ENCODE measurements around the gene PNMA6E. TPM values are rescaled to one million over a fixed set of nuclear protein-coding genes. Genes with fewer than 3 reads are reported as not detected.

Gene PNMA6E
- total RNA-seq, 1 experiment from 2014 or later: not detected

- Mint-ChIP-seq H3K36me3 (ENCODE audit: insufficient read depth, unreplicated experiment) (no peaks in the 10 kb centered on the region), H3K4me1 (ENCODE audit: low read depth, unreplicated experiment) (no peaks in the 10 kb centered on the region), H3K27ac (ENCODE audit: unreplicated experiment) (no peak overlapping the region), H3K4me3 (ENCODE audit: unreplicated experiment) (no peak overlapping the region), H3K9me3 (ENCODE audit: unreplicated experiment) (no peaks in the 10 kb centered on the region), H3K27me3 (ENCODE audit: insufficient read depth, unreplicated experiment) (no peaks in the 10 kb centered on the region)
- no peak for TF ChIP-seq CTCF (IDR thresholded peaks at IDR 0.05; ENCODE audit: insufficient read depth in 1 of 2, low read depth in 1 of 2, low read length in 1 of 2, severe bottlenecking in 1 of 2, unreplicated experiment in 1 of 2)
- intact Hi-C loops (cut with micrococcal nuclease; ENCODE audit: unreplicated experiment): no loop called here
- H3K4me3 ChIP-seq (ENCODE audit: low read depth, low read length): no peak overlapping the region
- DNase-seq: no peak
- H3K4me1 ChIP-seq: no peaks in the 10 kb centered on the region
- POLR2A ChIA-PET: no interaction called here
- H3K9me3 ChIP-seq: no peaks in the 10 kb centered on the region
- no peaks in the 10 kb centered on the region for H3K27me3 ChIP-seq (replicated peaks; ENCODE audit: control insufficient read depth, insufficient read depth, low read length)
- no peaks in the 10 kb centered on the region for H3K36me3 ChIP-seq (ENCODE audit: control insufficient read depth, insufficient read depth, low read length)
- no TSS peak for BruUV-seq (replicated peaks)
- CTCF ChIA-PET: interaction anchor here (0.6 kb wide), 1 partner anchor 389 kb away, joined by 3 read pairs; no protein-coding TSS in a partner anchor
Measured at GRCh38 chrX:153348421-153348820, 52.7 kb downstream of the PNMA6E start.

DNA sequence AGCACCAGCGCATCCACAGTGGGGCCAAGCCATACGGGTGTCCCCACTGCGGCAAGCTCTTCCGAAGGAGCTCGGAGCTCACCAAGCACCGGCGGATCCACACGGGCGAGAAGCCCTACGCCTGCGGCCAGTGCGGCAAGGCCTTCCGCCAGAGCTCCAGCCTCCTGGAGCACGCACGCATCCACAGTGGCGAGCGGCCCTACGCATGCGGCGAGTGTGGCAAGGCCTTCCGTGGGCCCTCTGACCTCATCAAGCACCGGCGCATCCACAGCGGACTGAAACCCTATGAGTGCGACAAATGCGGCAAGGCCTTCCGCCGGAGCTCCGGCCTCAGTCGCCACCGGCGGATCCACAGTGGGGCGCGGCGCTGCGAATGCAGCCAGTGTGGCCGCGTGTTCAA lies 53.6 kb downstream of the PNMA6E start:
- no peaks in the 10 kb centered on the region for H3K27me3 ChIP-seq (replicated peaks; ENCODE audit: control insufficient read depth, insufficient read depth, low read length)
- no peaks in the 10 kb centered on the region for H3K36me3 ChIP-seq (ENCODE audit: control insufficient read depth, insufficient read depth, low read length)
- intact Hi-C loops (cut with micrococcal nuclease; ENCODE audit: unreplicated experiment): no loop called here
- H3K4me3 Mint-ChIP-seq (ENCODE audit: unreplicated experiment): no peak overlapping the region
- H3K4me1 Mint-ChIP-seq (ENCODE audit: low read depth, unreplicated experiment): no peaks in the 10 kb centered on the region
- H3K36me3 Mint-ChIP-seq (ENCODE audit: insufficient read depth, unreplicated experiment): no peaks in the 10 kb centered on the region
- no peak for DNase-seq
- no peak overlapping the region for H3K27ac Mint-ChIP-seq (ENCODE audit: unreplicated experiment)
- ChIA-PET POLR2A (no interaction called here), CTCF (no interaction called here)
- H3K9me3 ChIP-seq: no peaks in the 10 kb centered on the region
- TF ChIP-seq CTCF (IDR thresholded peaks at IDR 0.05; ENCODE audit: insufficient read depth in 1 of 2, low read depth in 1 of 2, low read length in 1 of 2, severe bottlenecking in 1 of 2, unreplicated experiment in 1 of 2): no peak
- no TSS peak for BruUV-seq (replicated peaks)
- H3K27me3 Mint-ChIP-seq (ENCODE audit: insufficient read depth, unreplicated experiment): no peaks in the 10 kb centered on the region
- no peak overlapping the region for H3K4me3 ChIP-seq (ENCODE audit: low read depth, low read length)
- H3K4me1 ChIP-seq: no peaks in the 10 kb centered on the region
- no peaks in the 10 kb centered on the region for H3K9me3 Mint-ChIP-seq (ENCODE audit: unreplicated experiment)

Other genes starting within 250 kb of the PNMA6E start
- not detected in 2 replicates for gene MAGEA1, start 222.1 kb downstream of the PNMA6E start, total RNA-seq (2022)
- gene PNMA6F, start 79.6 kb downstream of the PNMA6E start, total RNA-seq (2022): not detected in 2 replicates
- 5.2 and 5.6 TPM in 2 replicates for gene ZNF275, start 67.2 kb downstream of the PNMA6E start, total RNA-seq (2022)
- gene ZFP92, start 10.1 kb upstream of the PNMA6E start, total RNA-seq (2022): 0.09 and 0.16 TPM in 2 replicates
- 0.60 and 0.61 TPM in 2 replicates for gene TREX2, start 44.7 kb upstream of the PNMA6E start, total RNA-seq (2022)
- 34.0 and 36.9 TPM in 2 replicates for gene HAUS7, start 69.2 kb upstream of the PNMA6E start, total RNA-seq (2022)
- 9.0 and 9.9 TPM in 2 replicates for gene BGN, start 93.6 kb upstream of the PNMA6E start, total RNA-seq (2022)
- gene ATP2B3, start 116.3 kb upstream of the PNMA6E start, total RNA-seq (2022): not detected in 2 replicates
- 23.8 and 26.3 TPM in 2 replicates for gene CCNQ, start 197.8 kb upstream of the PNMA6E start, total RNA-seq (2022)
- 9.0 and 12.0 TPM in 2 replicates for gene DUSP9, start 245.9 kb upstream of the PNMA6E start, total RNA-seq (2022)

Data from Caco-2 (cell line).